ENCODE results near the gene CNTNAP2. TPM values are rescaled to one million over a fixed set of nuclear protein-coding genes. Genes with fewer than 3 reads are reported as not detected.

Gene CNTNAP2
- total and polyA plus RNA-seq, 2 of the 8 experiments (the other 6 are each of a cell fraction or from before 2014, with no cell fraction given): 27.9 to 71.0 TPM

DNA sequence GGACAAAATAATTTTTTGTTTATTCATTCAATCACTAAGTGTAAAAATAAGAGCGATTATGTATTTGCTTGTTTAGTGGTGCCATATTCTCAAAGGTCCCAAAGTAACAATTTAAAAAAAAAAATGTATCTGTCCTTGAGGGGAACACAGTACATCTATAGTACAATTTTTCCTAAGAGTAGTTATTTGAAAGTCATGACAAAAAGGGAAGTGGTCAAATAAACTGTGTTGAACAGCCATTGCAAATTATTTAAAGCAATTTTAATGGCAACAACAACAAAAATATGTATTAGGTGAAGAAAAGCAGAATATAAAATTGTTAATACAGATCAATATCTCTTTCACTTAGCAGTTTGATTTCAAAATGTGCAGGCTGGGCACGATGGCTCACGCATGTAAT lies 943.5 kb downstream of the CNTNAP2 start:
- H3K23ac ChIP-seq (ENCODE audit: insufficient read length): no peak overlapping the region
- no peak overlapping the region for H3K4me3 ChIP-seq (ENCODE audit: extremely low read depth in 1 of 4, insufficient read depth in 2 of 4, low read depth in 3 of 4, low read length in 4 of 4)
- H3K9me3 ChIP-seq (ENCODE audit: insufficient read depth in 2 of 2, low read depth in 1 of 2, low read length in 1 of 2): no peaks in the 10 kb centered on the region
- no peaks in the 10 kb centered on the region for H3K36me3 ChIP-seq (ENCODE audit: control insufficient read depth in 2 of 4, insufficient read depth in 4 of 4, low read length in 3 of 4)
- DNase-seq (ENCODE audit: low read depth in 1 of 2, low spot score in 2 of 2): no peak
- WGBS, 2 experiments (ENCODE audit: extremely low coverage in 1 of 2, insufficient coverage in 1 of 2, insufficient read length in 1 of 2, insufficient replicate concordance in 2 of 2, low coverage in 1 of 2, low lambda C conversion rate in 2 of 2, missing lambda C conversion rate in 1 of 2): 91% methylated on average over 3 of the region's 3 CpGs; no CpG with 5 or more reads in 1 of the 2 experiments
- TF ChIP-seq CREB1 (IDR thresholded peaks at IDR 0.05): no peak
- no peak for TF ChIP-seq MAFK (IDR thresholded peaks at IDR 0.05; ENCODE audit: low read depth, low read length)
- H3K4me1 ChIP-seq (replicated peaks in 1 of 4; ENCODE audit: control insufficient read depth in 3 of 4, insufficient read depth in 4 of 4, low read length in 3 of 4): no peaks in the 10 kb centered on the region
- H2BK120ac ChIP-seq (replicated peaks; ENCODE audit: low read depth, low read length): no peak overlapping the region
- no peak overlapping the region for H2BK20ac ChIP-seq (ENCODE audit: low read length)
- H3K79me2 ChIP-seq (ENCODE audit: control insufficient read depth in 1 of 2, insufficient read depth in 2 of 2, low read length in 2 of 2): no peaks in the 10 kb centered on the region
- no peak overlapping the region for H2AK5ac ChIP-seq (ENCODE audit: low read depth, low read length)
- H4K8ac ChIP-seq (ENCODE audit: extremely low read depth, insufficient read depth, low read length): no peak overlapping the region
- H3K56ac ChIP-seq (replicated peaks; ENCODE audit: insufficient read length, low read depth, low read length): no peak overlapping the region
- H3K27ac ChIP-seq (ENCODE audit: low read depth, low read length): no peak overlapping the region
- H2BK5ac ChIP-seq (ENCODE audit: low read depth, low read length): no peak overlapping the region
- no peak overlapping the region for H3K4me2 ChIP-seq (ENCODE audit: insufficient read depth in 1 of 2, low read depth in 2 of 2, low read length in 2 of 2)
- no peak overlapping the region for H2BK12ac ChIP-seq (ENCODE audit: low read depth, low read length)
- H2BK15ac ChIP-seq (ENCODE audit: low read length): no peak overlapping the region
- no peak overlapping the region for H4K91ac ChIP-seq (replicated peaks; ENCODE audit: insufficient read length, low read length)
- no peak overlapping the region for H3K18ac ChIP-seq (ENCODE audit: extremely low read depth, low read length)
- no peak overlapping the region for H4K5ac ChIP-seq (ENCODE audit: insufficient read length, low read depth, low read length)
- no peaks in the 10 kb centered on the region for H3K27me3 ChIP-seq (replicated peaks in 1 of 4; ENCODE audit: control insufficient read depth in 3 of 4, extremely low read depth in 1 of 4, insufficient read depth in 3 of 4, low read length in 3 of 4)
- POLR2A ChIA-PET (ENCODE audit: partially characterized antibody): no interaction called here
- H3K14ac ChIP-seq (ENCODE audit: insufficient read length): no peak overlapping the region
- no peak overlapping the region for H2AFZ ChIP-seq (ENCODE audit: low read length)
- H3K79me1 ChIP-seq (ENCODE audit: low read depth, low read length): no peaks in the 10 kb centered on the region
- no peak overlapping the region for H3K9ac ChIP-seq (replicated peaks in 1 of 4; ENCODE audit: extremely low read depth in 1 of 4, low read depth in 3 of 4, low read length in 3 of 4)
- no peak overlapping the region for H3K4ac ChIP-seq (replicated peaks; ENCODE audit: insufficient read length, low read depth, low read length)
- no peaks in the 10 kb centered on the region for H3K23me2 ChIP-seq (ENCODE audit: low read depth, low read length)
- no peaks in the 10 kb centered on the region for H4K20me1 ChIP-seq (replicated peaks in 1 of 2; ENCODE audit: control insufficient read depth in 1 of 2, insufficient read depth in 2 of 2, low read length in 2 of 2)
- FAIRE-seq: no peak
- CTCF ChIA-PET (ENCODE audit: partially characterized antibody): no interaction called here
